Body of pancreas (tissue), 4 donors: Measurements from ENCODE around the gene GPSM3.

Experiments used
- CTCF ChIP-seq, 7 experiments: fragments of 450-650 bp in 4 of 7; fragments of 200-600 bp in 3 of 7; sonication (generic) in 3 of 7; IDR thresholded peaks; one replicate each; pipeline ENCODE4 v1.5.1; 2016 to 2019; ENCODE audit warnings: antibody characterized with exemption in 7 of 7
- POLR2A ChIP-seq, 3 donors: fragments of 450-650 bp; IDR thresholded peaks; one replicate each; pipeline ENCODE4 v1.6.1; 2016; ENCODE audit warnings: antibody characterized with exemption in 3 of 3, mild to moderate bottlenecking in 2 of 3

- TF ChIP-seq CTCF (IDR thresholded peaks at IDR 0.05) (no peak), POLR2A (IDR thresholded peaks at IDR 0.05) (no peak)
These were observed 24.6 kb upstream of the GPSM3 start for GRCh38 chr6:32216998-32217397.
